ENCODE measurements around the gene C10orf71.

C10orf71 gene

DNA sequence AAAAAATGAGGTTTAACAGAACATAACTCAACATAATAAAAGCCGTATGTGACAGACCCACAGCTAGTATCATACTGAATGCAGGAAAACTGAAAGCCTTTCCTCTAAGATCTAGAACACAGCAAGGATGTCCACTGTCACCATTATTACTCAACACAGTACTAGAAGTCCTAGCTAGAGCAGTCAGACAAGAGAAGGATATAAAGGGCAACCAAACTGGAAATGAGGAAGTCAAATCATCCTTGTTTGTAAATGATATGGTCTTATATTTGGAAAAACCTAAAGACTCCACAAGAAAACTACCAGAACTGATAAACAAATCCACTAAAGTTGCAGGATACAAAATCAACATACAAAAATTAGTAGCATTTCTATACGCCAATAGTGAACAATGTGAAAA, 45.9 kb downstream of the C10orf71 start:
- ChIA-PET POLR2A (no interaction called here), CTCF (no interaction called here)
- no peak for DNase-seq (ENCODE audit: extremely low spot score)
- TF ChIP-seq, protein P1, sequence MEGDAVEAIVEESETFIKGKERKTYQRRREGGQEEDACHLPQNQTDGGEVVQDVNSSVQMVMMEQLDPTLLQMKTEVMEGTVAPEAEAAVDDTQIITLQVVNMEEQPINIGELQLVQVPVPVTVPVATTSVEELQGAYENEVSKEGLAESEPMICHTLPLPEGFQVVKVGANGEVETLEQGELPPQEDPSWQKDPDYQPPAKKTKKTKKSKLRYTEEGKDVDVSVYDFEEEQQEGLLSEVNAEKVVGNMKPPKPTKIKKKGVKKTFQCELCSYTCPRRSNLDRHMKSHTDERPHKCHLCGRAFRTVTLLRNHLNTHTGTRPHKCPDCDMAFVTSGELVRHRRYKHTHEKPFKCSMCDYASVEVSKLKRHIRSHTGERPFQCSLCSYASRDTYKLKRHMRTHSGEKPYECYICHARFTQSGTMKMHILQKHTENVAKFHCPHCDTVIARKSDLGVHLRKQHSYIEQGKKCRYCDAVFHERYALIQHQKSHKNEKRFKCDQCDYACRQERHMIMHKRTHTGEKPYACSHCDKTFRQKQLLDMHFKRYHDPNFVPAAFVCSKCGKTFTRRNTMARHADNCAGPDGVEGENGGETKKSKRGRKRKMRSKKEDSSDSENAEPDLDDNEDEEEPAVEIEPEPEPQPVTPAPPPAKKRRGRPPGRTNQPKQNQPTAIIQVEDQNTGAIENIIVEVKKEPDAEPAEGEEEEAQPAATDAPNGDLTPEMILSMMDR (IDR thresholded peaks at IDR 0.05; ENCODE audit: control extremely low read depth, extremely low read depth, low read depth, missing control alignments), result no peak

DNA sequence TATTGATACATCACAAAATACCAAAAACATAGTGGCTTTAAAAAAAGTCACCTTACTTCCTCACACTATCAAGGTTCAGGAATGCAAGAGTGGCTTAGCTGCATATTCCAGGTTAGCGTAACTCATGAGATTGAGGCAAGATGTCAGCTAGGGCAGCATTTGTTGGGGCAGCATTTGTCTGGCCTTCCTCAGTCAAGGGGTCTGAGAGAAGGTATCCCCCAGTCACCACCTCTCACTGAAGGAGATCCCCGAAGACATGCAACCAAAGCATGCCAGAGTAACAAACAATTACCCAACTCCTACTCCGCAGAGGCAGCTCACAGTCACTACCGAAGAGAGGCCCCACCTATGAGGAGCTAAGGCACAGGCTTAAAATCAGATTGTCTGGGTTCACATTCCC, 48.4 kb downstream of the C10orf71 start:
- POLR2A ChIA-PET, result no interaction called here
- TF ChIP-seq, protein P1 (IDR thresholded peaks at IDR 0.05; ENCODE audit: control extremely low read depth, extremely low read depth, low read depth, missing control alignments), result no peak
- CTCF ChIA-PET, result interaction anchor here (1.2 kb wide), 1 partner anchor 11 kb away, joined by 3 read pairs; no protein-coding TSS in a partner anchor
- DNase-seq (ENCODE audit: extremely low spot score), result no peak

DNA sequence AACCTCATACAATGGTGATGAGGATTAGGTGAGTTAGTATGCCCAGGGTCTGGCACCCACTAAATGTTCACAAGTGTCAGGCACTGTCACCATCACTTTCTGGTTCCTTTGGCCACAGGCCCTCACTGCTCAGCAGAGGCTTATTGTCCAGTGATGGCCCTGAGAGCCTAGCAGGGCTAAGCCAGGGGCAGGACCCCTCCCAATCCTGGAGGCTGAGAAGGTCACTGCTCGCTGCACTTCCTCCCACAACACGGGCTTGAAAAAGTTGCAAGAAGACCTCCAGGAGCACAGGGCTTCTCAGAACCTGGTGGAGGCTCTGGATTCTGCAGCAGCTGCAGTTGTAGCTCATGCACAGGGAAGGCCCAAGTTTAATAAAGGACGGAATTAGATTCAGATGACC, 48.9 kb downstream of the C10orf71 start:
- CTCF ChIA-PET, result interaction anchor here (1.2 kb wide), 1 partner anchor 12 kb away, joined by 3 read pairs; no protein-coding TSS in a partner anchor
- TF ChIP-seq, protein P1 (IDR thresholded peaks at IDR 0.05; ENCODE audit: control extremely low read depth, extremely low read depth, low read depth, missing control alignments), result no peak
- POLR2A ChIA-PET, result no interaction called here
- DNase-seq (ENCODE audit: extremely low spot score), result no peak

DNA sequence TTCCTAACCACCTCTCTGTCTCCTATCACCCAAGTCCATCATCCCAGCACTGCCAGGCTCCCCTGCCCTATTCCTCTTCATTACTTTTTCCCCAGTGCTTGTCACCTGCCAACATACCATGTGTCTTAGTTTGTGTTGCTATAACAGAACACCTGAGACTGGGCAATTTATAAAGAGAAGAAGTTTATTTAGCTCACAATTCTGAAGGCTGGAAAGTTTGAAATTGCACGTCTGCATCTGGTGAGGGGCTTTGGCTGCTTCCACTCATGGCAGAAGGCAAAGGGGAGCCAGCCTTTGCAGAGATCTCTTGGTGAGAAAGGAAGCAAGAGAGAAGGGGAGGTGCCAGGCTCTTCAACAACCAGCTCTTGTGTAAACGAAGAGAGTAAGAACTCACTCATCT, 49.6 kb downstream of the C10orf71 start:
- CTCF ChIA-PET, result interaction anchor here (1.3 kb wide), 1 partner anchor 33 kb away, joined by 3 read pairs; no protein-coding TSS in a partner anchor

DNA sequence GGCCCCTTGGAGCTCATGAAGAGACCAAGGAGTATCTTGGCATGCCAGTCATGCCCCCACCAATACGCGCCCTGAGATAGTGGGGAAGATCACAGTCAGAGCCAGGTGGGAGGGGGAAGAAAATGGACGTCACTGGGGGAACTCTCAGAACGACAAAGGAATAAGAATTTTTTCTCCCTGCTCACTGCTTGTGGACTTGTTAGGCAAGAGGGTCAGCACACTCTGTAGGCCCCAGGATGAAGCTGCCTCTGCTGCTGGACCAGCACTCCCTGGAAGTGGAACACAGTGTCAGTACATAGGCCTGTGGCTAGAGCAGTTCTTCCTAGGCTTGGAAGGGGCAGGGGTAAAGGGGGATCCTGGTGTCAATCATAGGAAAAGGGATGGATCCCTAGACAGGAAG, 50.4 kb downstream of the C10orf71 start:
- CTCF ChIA-PET, result interaction anchor here (1.3 kb wide), 1 partner anchor 33 kb away, joined by 3 read pairs; no protein-coding TSS in a partner anchor
- DNase-seq (ENCODE audit: extremely low spot score), result no peak
- POLR2A ChIA-PET, result no interaction called here
- TF ChIP-seq, protein P1 (IDR thresholded peaks at IDR 0.05; ENCODE audit: control extremely low read depth, extremely low read depth, low read depth, missing control alignments), result no peak

More for the DNA sequence above, 49.6 kb downstream of the C10orf71 start:
- TF ChIP-seq, protein P1 (IDR thresholded peaks at IDR 0.05; ENCODE audit: control extremely low read depth, extremely low read depth, low read depth, missing control alignments), result no peak
- DNase-seq (ENCODE audit: extremely low spot score), result no peak
- POLR2A ChIA-PET, result no interaction called here

DNA sequence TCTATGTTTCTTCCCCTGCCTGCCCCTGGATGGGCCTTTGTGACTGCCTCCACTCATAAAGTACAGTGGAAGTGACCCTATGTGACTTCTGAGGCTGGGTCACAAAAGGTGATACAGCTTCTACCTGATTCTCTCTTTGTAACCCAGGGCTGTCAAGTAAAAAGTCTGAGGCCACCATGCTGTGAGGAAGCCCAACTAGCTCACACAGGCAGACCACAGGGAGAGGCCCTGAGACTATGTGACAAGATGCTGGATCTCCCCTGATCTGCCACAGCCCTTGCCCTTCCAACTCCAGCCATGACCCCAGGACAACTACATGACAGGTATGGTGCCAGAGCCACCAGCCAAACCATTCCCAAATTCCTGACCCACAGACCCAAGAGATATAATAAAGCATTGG, 51.2 kb downstream of the C10orf71 start:
- ChIA-PET CTCF (no interaction called here), POLR2A (no interaction called here)
- TF ChIP-seq, protein P1 (IDR thresholded peaks at IDR 0.05; ENCODE audit: control extremely low read depth, extremely low read depth, low read depth, missing control alignments), result no peak
- DNase-seq (ENCODE audit: extremely low spot score), result no peak

All from GM10248 (cell line).